WERI-Rb-1 (cell line): ENCODE data around the gene LPP.

ENCODE experiments used
- DNase-seq: peaks from one replicate; pipeline ENCODE4 v3.0.0-alpha.2; 2020
- H3K27ac ChIP-seq: fragments of 250-450 bp; sonication (Bioruptor Pico); 2 replicates; pipeline ENCODE4 v1.5.1; 2020; ENCODE audit warnings: mild to moderate bottlenecking, moderate library complexity
- H3K27me3 ChIP-seq: fragments of 250-450 bp; sonication (Bioruptor Pico); 2 replicates; pipeline ENCODE4 v1.5.1; 2021; ENCODE audit warnings: mild to moderate bottlenecking, low read depth, moderate library complexity; ENCODE audit not compliant: insufficient read depth, severe bottlenecking
- H3K36me3 ChIP-seq: fragments of 250-450 bp; sonication (Bioruptor Pico); 2 replicates; pipeline ENCODE4 v1.5.1; 2020; ENCODE audit warnings: mild to moderate bottlenecking, moderate library complexity
- H3K4me3 ChIP-seq: 2 replicates; pipeline ENCODE4 v1.5.1; 2011; ENCODE audit warnings: low read depth, mild to moderate bottlenecking, control low read depth, low read length
- H3K9me3 ChIP-seq: fragments of 250-450 bp; sonication (Bioruptor Pico); 2 replicates; pipeline ENCODE4 v1.5.1; 2021; ENCODE audit warnings: mild to moderate bottlenecking, moderate library complexity; ENCODE audit not compliant: severe bottlenecking
- CTCF ChIP-seq: IDR thresholded peaks from 2 replicates; pipeline ENCODE4 v1.5.1; 2011; ENCODE audit warnings: low read depth, mild to moderate bottlenecking, control low read depth, inconsistent platforms, low read length

Gene LPP

GRCh38 chr3:188721312-188721711 is 567.4 kb downstream of the LPP start:
- Histone ChIP-seq H3K36me3 (no peaks in the 10 kb centered on the region), H3K9me3 (no peaks in the 10 kb centered on the region), H3K27me3 (no peaks in the 10 kb centered on the region), H3K27ac (no peak overlapping the region), H3K4me3 (no peak overlapping the region)
- no peak for DNase-seq
- TF ChIP-seq CTCF: no peak

- Histone ChIP-seq H3K27me3 (no peaks in the 10 kb centered on the region), H3K9me3 (no peaks in the 10 kb centered on the region), H3K27ac (no peak overlapping the region), H3K36me3 (no peaks in the 10 kb centered on the region), H3K4me3 (no peak overlapping the region)
- no peak for TF ChIP-seq CTCF
- DNase-seq: no peak
These were observed 568.0 kb downstream of the LPP start for GRCh38 chr3:188721990-188722389.

GRCh38 chr3:188722963-188723362 is 569.0 kb downstream of the LPP start:
- H3K36me3 ChIP-seq: no peaks in the 10 kb centered on the region
- no peaks in the 10 kb centered on the region for H3K9me3 ChIP-seq
- no peak for TF ChIP-seq CTCF
- H3K27ac ChIP-seq: no peak overlapping the region
- H3K27me3 ChIP-seq: no peaks in the 10 kb centered on the region
- no peak overlapping the region for H3K4me3 ChIP-seq
- no peak for DNase-seq

- no peak overlapping the region for H3K4me3 ChIP-seq
- H3K9me3 ChIP-seq: no peaks in the 10 kb centered on the region
- no peaks in the 10 kb centered on the region for H3K27me3 ChIP-seq
- H3K27ac ChIP-seq: no peak overlapping the region
- TF ChIP-seq CTCF: no peak
- no peaks in the 10 kb centered on the region for H3K36me3 ChIP-seq
- no peak for DNase-seq
These were observed 573.1 kb downstream of the LPP start for GRCh38 chr3:188727052-188727451.

- Histone ChIP-seq H3K27ac (no peak overlapping the region), H3K36me3 (no peaks in the 10 kb centered on the region), H3K9me3 (no peaks in the 10 kb centered on the region), H3K27me3 (no peaks in the 10 kb centered on the region), H3K4me3 (no peak overlapping the region)
- no peak for DNase-seq
- TF ChIP-seq CTCF: no peak
These were observed 574.5 kb downstream of the LPP start for GRCh38 chr3:188728371-188728896.

- no peaks in the 10 kb centered on the region for H3K27me3 ChIP-seq
- no peak for DNase-seq
- TF ChIP-seq CTCF: no peak
- no peaks in the 10 kb centered on the region for H3K36me3 ChIP-seq
- no peak overlapping the region for H3K27ac ChIP-seq
- no peaks in the 10 kb centered on the region for H3K9me3 ChIP-seq
- no peak overlapping the region for H3K4me3 ChIP-seq
These were observed 575.5 kb downstream of the LPP start for GRCh38 chr3:188729422-188729821.
